NCI-H1436 treated with DMSO at 0.1 percent for 48 hours (cell line): ENCODE measurements around the gene KCNJ12.

Source experiments
- DNase-seq: peaks from one replicate; lab custom pipeline; 2025; lab: John Stamatoyannopoulos, UW

Gene KCNJ12

DNA sequence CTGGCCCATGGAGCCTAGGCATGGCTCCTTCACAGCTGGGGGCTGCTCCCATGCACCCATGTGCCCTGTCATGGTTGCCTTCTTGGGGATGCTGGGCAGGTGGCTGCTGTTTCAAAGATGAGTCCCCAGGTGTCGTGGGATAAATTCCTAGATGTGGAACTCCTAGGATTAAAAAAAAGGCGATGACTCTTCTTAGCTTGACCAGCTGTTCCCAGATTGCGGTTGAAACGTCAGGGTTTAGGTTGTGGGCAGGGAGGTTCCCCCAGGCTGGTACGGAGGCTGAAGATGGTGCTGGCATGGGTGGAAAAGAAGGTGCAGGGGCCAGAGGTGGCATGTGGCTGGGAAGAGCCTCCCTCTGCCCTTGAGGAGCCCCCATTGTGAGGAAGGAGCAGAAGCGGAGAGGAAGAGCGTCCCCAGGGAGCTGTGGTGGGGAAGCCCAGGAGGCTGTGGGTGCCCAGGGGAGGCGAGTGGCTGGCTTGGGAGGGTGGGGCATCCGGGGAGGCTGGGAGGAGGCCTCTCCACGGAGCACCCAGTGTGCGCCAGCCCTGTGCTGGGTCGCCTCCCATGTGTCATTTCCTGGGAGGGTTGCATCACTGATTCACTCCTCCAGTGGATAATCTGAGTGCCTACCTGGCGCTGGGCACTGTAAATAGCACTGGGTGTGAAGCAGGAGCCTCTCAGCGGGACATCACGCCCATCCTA, 7.5 kb upstream of the KCNJ12 start:
- no peak for DNase-seq

DNA sequence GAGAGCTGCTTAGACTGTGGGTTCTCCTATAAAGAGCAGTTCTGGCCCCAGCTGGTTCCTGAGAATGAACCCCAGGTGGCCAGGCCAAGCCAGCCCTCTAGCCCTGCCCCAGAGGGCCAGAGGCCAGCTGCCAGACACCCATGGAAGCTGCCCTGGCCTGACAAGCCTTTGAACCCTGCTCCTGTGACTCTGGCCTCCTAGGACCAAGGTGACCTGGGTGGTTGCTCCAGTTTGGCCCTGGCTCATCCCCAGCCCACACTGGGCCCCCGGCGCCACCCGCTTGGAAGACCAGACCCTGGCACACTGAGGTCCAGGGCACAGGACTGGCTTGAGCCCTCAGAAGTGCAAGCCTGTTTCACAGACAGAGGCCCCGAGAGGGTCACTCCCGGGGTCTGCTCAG, 6.8 kb upstream of the KCNJ12 start:
- DNase-seq, result no peak

DNA sequence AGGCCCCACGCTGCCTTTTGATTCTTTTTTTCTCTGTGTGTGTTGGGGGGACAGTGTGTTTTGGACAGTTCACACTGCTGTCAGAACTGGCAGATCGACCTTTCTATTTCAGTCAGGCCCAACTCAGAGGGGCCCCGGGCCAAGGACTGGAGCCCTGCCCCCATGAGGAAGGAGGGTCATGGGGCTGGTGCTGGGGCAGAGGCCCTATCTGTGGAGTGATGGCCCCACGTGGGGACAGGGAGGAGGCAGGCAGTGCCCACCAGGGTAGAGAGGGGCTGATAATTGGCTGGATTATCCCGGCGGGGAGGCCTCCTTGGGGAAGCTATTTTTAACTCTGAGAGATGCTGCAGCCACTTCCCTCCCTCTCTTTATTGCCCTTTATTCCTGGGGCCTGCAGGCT, 5.7 kb upstream of the KCNJ12 start:
- DNase-seq, result no peak

DNA sequence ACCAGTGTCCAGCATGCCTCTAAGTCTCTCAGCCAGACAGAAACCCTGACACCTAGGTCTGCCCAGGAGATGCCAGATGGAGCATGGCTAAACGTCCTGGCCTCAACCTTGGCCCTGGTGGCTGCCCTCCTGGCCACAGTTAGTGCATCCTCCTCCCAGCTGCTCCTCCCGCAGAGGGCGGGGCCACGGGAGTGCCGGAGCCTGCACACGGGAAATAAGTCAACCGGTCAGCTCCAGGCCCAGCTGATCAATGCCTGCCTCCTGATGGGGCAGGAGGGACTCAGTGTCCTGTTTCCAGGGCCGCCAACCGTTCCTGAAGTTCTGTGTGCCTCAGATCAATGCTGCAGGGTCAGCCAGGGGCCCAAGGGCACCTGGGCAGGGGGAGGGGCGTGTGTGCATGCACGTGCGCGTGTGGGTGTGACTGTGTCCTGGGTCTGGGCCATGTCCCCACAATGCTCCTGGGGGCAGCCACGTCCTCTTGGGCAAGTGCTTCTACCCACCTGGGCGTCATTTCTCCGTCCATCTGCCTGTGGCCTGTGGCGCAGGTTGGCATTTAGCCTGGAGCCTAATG, 4.6 kb upstream of the KCNJ12 start:
- no peak for DNase-seq

DNA sequence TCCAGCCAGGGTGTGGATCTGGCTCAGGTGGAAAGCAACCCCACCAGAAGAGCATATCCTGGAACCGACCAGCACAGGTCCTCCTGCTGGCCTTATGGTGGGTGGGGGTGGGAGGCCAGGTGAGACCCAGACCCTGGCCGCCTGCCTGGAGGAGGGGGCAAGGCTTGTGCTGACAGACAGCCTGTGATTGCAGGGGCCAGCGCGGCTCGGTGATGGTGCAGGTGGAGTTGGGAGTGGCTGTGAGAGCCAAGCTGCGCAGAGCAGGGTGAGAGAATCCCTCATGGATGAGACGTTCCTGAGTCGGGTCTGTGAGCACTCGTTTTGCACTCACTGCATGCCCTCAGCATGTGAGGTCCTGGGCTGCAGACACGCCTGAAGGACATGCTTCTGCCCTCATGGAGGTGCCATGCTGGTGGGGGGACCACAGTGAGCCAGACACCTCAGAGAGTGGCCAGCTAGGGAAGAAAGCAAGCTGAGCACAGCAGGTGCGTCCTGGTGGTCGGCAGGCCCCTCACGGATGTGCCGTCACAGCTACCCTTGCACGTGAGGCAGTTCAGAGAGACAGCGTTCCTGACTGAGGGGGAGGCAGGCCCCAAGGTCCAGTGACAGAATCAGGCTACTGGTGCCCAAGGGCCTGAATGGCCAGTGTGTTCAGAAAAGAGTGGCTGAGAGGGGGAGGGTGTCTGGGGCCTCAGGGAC, 3.8 kb upstream of the KCNJ12 start:
- DNase-seq, result no peak

DNA sequence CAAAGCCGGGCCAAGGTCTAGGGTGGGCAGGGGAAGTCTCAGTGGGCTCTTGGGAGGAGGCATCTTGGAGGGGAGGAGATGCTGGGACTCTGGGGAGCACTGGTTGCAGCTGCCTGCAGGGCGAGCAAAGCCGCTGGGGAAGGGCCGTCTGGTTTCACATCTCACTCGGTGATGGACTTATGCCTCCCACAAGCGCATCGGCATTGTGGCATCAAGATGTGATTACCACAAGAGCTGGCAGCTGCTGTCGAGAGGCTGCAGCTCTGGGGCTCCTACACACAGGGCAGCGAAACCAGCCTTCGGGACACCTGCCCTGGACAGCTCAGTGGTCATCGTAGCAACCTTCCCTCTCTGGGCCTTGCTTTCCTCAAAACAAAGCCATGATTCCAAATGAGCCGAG, 3.1 kb upstream of the KCNJ12 start:
- no peak for DNase-seq

DNA sequence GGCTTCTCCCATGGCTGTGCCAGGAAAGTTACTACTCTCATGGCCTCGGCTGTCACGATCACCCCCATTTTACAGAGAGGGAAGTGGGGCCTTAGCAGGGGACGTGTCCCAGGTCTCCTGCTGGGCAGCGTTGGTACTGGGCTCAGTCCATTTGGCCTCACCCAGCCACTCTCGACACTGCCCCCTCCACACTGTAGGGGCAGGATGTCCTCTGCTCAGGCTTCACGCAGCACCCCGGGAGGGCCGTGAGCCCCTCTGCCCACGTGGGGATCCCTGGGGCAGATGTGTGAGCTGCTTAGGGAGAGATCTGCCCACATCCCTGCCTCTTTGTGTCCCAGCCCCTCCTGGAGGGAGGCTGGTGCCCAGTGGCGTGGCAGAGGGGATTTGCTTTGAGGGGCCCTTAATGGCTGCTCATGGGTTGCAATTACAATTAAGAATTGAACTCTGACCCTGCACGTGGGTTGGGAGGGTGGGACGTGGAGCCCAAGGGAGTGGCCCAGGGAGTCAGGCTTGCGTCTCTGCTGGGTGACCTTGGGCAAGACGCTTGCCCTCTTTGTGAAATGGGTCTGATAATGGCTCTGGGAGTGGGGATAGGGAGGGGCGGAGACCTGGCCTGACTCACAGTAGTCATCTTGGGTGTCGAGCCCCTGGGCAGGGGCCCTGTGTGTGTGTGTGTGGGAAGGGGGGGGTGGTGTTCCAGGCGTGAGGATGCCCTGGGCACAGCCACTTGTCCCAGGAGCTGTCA, 2.3 kb upstream of the KCNJ12 start:
- DNase-seq, result no peak

DNA sequence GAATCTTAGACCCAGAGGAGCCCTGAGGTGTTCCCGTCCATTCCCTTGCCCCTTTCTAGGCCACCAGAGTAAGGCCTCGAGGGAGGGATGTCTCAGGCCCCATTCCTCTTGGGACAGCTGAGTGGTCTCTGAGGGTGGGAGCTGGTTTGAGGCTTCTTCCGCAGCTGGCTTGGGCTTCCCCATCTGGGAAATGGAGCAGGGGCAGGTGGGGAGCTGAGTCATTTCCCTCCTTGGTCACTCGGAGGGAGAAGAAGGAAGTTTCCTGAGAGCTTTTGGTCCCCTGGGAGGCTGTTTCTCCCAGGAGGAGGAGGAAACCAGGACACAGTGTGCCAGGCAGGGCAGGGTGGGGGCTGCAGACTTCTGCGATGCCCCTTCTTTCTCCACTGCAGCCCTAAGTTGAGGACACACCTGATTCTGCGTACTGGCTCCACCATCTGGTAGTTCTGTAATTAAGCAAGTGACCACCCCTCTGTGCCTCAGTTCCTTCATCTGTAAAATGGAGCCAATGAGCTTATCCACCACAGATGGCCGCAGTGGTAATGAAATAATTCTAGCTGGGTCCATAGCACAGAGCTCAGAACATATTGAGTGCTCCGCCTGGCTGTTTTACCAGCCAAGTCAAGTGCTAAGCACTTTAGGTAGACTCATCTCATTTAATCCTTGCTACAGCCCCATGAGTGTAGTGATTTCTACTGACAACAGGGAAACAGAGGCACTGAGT, 1.6 kb upstream of the KCNJ12 start:
- no peak for DNase-seq

DNA sequence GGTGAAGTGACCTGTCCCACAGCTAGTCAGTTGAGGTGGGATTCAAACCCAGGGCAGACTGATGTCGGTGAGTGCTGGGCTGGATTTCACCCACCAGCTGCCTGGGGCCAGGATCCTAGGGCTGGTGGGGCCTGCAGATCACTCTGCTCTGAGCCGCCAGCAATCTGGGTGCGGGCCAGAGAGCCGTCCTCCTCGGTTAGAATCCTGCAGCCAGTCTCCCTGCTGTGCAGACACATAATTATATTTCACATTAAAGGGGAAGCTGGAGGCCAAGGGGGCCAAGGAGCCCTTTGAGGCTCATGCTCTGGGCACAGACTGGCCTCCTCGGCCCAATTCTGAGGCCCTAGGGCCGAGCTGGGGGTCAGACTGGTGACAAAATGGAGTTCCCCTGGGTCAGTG, 996 bp upstream of the KCNJ12 start:
- no peak for DNase-seq

DNA sequence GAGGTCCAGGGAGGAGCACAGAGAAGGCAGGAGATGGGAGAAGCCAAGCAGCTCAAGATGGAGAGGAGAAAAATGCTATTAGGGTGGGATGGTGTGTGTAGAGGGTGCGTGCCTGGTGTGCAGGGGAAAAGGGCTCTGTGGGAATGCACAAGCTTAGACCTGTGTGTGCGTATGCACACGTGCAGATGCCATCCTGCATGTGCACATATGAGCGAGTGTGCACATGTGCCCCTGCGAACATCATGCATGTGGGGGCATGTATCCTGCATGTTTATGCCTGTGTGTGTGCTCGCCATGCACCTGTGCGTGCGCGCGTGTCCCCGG, 438 bp upstream of the KCNJ12 start:
- DNase-seq, result no peak

DNA sequence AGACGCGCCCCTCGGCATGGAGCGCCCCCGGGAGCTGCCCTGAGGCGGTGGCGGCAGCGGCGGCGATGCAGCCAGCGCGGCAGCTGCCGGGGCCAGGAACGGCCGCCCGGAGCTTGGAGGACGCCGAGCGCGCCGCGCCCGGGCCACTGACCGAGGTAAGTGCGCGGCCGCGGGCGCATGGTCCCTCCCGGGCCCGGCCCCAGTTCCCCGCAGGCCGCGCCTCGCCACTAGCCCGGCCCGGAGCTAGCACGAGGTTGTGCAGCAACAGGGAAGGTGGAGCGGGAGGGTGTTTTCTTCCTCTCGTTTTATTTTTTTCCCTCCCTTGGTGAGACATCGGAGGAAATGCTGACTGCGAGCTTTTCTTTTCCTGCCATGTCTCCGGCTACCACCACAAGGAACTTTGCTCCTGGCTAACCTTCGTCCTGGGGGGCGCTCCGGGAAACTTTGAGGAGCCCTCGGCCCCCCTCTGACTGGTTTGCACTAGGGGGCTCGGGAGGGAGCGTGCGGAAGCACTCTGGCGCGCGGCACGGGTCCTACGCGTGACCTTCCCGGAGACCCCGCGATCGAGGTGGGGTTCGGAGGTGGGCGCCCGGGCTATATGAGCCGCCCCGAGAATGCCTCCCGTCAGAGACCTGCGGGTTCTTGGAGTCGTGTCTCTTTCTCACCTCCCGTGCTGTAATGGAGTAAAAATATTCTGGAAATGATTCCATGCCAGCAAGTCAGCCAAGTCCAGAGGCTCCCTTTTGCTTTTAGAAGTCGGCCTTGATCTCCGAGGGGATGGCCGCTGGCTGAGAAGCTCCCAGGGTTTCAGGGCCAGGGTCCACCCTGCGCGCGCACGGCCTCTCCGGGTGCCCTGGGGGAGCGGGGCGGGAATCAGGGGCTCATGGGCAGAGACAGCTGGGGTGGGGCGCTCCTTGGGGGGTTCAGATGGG, 868 bp downstream of the KCNJ12 start:
- no peak for DNase-seq

DNA sequence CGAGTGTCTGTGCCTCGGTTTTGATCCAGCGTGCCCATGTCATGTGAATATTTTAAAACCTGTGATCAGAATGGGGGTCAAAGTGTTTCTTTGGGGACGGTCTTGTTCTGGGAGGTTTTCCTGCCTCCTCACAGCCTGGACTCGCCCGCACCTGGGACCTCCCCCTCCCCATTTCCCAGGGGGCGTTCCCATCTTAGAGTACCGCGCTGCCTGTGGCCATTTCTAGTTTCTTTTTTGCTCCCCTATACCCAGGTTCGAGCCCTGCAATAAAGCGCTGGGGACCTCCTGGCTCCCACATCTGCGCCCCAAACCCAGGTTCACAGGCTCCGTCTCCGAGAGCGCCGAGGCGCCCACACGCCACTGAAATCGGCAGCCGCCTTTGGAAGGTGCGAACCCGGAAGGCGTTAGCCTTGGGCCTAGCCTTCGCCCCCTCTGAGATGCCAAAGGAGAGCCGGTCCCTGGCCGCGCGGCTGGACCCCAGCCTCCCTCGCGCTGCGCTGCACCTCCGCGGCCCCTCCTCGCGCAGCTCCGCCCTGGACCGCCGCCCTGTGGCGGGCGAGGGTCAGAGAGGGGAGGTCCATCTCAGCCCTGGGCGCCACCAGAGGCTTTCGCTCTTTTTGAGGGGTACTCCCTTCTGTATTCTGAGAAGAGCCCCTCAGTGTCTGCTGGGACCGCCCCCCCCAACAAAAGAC, 1.7 kb downstream of the KCNJ12 start:
- DNase-seq, result no peak

DNA sequence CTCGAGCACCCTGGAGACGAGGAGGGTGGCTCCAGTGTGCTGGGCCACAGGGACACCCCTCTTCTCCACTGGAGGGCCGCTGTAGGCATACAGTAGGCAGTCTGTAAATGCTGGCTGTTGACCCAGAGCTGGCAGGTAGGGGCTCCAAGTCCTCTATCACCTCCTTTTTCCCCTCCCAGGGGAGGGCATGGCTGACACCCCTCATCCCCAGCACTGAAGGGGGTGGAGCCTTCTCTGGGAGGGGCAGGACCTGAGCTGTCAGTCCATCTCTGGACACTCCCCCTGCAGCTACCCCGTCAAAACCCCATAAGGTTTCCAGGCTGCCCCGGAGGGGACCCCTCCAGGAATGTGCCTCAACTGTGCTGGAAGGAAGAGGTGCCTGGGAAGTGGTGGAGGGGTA, 2.4 kb downstream of the KCNJ12 start:
- no peak for DNase-seq

DNA sequence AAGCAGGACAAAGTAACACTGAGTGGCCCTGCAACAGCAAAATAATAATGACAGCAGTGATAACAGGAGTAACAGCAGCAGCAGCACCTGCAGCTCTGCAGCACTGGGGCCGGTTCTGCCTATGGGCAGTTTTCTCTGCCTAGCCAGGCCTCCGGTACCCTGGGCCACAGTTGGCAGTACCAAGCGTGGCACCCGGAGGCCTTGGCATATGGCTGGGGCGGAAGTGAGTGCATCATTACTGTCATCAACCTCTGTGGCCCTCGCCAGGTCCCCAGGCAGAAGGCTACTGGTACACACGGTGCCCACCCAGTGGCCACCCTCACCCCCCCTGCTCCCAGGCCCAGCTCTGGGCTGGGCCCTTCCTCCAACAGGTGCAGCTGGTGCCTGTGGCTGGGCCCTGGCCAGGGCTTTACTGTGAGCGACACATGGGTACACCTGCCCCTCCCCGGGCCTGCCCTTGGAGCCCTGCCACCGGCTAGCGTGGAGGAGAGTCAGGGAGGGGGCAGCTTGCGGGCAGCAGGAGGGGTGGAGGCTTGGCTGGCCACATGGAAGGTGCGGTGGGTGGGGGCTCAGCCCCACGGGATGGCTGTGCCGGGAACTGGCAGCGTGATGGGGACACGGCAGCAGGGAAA, 3.0 kb downstream of the KCNJ12 start:
- no peak for DNase-seq

DNA sequence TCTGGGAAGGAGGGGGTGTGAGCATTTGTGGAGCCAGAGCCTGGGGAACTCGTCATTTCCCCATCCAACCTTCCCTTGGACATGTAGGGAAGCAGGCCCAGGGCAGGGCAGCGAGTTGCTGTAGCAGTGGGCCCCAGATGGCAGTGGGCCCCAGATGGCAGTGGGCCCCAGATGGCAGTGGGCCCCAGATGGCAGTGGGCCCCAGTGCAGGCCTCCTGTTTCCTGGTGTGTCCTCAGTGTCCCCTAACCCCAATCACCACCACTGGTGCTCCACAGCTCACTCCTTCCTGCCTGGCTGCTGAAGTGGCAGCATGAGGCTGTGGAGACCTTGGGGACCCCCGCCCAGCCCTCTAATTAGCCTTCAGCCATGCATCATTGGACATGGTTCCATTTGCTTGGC, 4.5 kb downstream of the KCNJ12 start:
- DNase-seq, result no peak

DNA sequence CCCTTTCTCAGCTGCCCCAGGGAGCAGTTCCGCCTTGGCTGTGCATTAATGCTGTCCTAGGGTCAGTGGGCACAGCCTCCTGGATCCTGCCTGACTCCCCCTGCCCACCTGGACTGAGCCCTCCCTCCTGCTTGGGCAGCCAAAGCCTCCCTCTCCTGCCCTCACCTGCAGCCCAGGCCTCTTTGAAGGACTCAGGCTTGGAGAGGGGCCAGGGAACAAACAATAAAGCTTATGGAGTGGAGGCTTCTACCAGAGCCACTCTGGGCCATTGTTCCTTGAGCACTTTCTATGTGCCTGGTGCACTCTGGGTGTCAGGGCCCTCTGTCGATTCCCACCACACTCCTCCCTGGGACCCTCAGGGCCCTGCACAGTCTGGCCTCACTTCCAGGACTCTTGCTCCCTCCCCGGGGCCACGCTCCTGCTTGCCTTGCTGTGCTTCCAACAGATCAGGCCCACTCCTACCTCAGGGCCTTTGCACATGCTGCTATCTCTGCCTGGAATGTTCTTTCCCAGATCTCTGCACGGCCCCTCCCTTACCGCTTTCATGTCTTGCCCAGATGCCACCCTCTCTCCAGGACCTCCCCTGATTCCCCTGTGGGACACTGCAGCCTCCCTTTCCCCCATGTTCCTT, 5.0 kb downstream of the KCNJ12 start:
- no peak for DNase-seq

DNA sequence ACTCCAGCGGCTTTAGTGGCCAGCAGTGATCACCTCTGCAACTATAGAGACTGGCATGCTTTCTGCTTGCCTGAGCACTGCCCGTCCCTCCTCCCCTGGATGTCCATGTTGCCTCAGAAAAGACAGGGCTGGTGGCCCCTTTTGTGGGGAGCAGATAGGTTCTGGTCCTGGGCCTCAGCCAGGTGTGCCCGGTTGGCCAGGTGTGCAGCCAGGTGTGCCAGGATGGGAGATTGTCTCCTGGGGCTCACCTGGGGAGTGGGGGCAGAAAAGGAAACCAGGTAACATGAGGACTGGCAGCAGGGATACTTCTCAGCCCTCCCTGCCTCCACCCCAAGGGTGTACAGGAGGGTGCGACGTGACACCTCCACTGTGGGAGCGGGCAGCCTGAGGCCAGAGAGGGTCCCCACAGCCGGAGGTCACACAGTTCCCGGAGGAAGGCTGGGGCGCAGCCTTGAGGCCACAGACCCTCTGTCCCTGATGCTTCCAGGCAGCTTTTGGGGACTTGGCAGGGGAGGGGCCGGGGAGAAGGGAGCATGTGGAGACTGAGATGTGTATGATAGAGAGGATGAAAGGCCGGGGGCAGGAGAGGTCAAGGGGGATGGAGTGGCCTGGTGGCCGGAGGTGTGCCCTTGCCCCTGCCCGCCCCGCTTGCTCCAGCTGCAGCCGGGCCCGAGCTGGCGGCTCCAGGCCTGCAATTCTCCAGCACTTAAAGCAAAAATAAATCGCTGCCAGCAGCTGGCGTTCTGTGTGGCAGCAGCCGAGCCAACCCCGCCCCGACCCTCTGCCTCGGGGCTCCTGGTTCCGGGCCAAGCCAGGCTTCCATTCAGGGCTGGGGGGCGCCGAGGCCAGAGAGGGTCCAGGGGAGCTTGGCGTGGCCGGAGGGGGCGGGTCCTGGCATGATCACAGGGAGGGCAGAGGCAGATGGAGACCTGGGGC, 6.7 kb downstream of the KCNJ12 start:
- DNase-seq, result no peak

DNA sequence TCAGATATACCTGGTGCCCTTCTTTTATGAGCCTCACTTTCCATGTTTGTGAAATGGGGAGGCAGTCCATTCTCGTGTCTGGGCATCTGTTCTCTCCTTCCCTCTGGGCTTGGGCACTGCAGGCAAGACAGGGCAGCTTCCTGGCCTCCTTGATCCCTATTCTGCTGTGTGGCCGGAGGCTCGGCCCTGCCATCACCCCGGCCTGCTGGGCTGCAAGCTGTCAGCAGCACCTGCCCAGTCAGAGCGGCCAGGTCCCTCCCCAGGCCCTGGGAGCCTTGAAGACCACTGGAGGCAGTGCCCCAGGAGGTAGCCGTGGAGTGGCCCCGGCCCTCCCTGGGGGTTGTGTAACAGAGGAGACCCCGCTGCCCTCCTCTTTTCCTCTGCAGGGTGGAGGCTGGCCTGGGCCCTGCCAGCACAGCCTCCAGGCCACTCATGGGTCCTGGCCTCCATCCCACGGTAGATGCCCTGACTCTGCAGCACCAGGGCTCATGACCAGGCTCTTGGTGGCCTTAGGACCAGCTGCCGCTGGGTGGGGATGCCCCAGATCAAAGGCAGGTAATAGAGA, 9.2 kb downstream of the KCNJ12 start:
- DNase-seq, result no peak
